Activated CD8-positive, alpha-beta T cell treated with anti-CD3 and anti-CD28 coated beads for 36 hours (primary cell): ENCODE measurements around the gene TTC9B. TPM values are rescaled to one million over a fixed set of nuclear protein-coding genes. Genes with fewer than 3 reads are reported as not detected.

ENCODE experiments used
- ATAC-seq: fragments of 200-7000 bp; cut with Tn5 transposase; one replicate; pipeline ENCODE4 v1.10.0; 2021; ENCODE audit warnings: mild to moderate bottlenecking, moderate library complexity
- CTCF ChIA-PET: fragments of 350-600 bp; sonication (Branson Sonifier 250); formaldehyde crosslinking; loops from one replicate; lab custom pipeline; 2021; ENCODE audit warnings: antibody characterized with exemption; lab: Charles Lee
- POLR2A ChIA-PET: fragments of 350-600 bp; sonication (Branson Sonifier 250); formaldehyde crosslinking; loops from one replicate; lab custom pipeline; 2021; ENCODE audit warnings: antibody characterized with exemption; lab: Charles Lee
- DNase-seq: peaks from one replicate; pipeline ENCODE4 v3.0.0-alpha.2; 2020
- H3K27ac Mint-ChIP-seq: one replicate; pipeline ENCODE4 v1.8.0; 2021; ENCODE audit warnings: mild to moderate bottlenecking, mixed read lengths
- H3K27me3 Mint-ChIP-seq: one replicate; pipeline ENCODE4 v1.8.0; 2021; ENCODE audit warnings: mixed read lengths
- H3K36me3 Mint-ChIP-seq: one replicate; pipeline ENCODE4 v1.8.0; 2021; ENCODE audit warnings: low read depth, mixed read lengths
- H3K4me1 Mint-ChIP-seq: one replicate; pipeline ENCODE4 v1.8.0; 2021; ENCODE audit warnings: low read depth, mixed read lengths
- H3K4me3 Mint-ChIP-seq: one replicate; pipeline ENCODE4 v1.8.0; 2021; ENCODE audit warnings: mild to moderate bottlenecking, moderate library complexity, mixed read lengths
- H3K9me3 Mint-ChIP-seq: one replicate; pipeline ENCODE4 v1.8.0; 2021; ENCODE audit warnings: mixed read lengths
- intact Hi-C: fragments of 100-400 bp; cut with micrococcal nuclease; formaldehyde crosslinking; loops from one replicate; pipeline ENCODE4 v1.10.0; 2022
- total RNA-seq, 2 experiments: library from RNA; stranded (reverse); gene quantifications; one replicate each; pipeline ENCODE4 v1.2.3, GENCODE V29; 2021
- TF ChIP-seq, protein P1 (sequence below): fragments of 200-600 bp; IDR thresholded peaks from one replicate; pipeline ENCODE4 v1.8.0; 2022; ENCODE audit warnings: antibody characterized with exemption, mild to moderate bottlenecking

The TTC9B gene
- total RNA-seq, 2 experiments from 2014 or later = not detected

DNA sequence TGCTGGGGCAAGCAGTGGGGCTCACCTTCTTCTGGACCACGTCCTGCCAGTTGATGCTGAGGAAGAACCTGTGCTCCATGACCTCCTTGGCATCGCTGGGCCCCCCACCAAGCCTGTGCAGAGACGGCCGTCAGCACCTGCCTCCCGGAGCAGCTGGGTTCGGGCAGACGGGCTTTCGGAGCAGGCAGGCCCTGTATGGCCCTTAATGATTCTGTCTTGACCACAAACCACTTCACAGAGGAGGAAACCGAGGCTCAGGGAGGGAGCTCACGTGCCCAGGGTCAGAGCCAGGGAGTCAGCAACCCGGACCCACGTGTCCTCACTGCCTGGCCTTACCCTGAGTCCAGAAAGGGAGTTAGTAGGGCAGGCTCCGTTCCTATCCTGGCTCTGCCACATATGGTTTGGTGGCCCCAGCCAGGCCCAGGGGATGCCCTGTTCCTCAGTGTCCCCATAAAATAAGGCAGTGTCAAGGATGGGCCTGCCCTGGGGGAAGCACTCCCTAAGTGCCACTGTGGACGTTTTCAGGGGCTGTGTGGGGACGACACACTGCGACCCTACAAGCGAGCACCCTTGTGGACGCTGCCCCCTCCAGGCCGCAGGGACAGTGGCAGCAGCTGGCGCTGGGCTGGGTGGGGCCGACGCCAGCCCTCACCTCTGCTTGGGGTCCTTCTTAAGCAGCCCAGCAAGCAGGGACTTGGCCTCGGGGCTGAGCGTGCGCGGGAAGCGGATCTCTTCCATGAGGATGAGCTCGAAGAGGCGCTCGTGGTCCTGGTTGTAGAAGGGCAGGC lies 17.2 kb upstream of the TTC9B start:
- ChIA-PET CTCF (no interaction called here), POLR2A (no interaction called here)
- no peaks in the 10 kb centered on the region for H3K27me3 Mint-ChIP-seq
- no peaks in the 10 kb centered on the region for H3K4me1 Mint-ChIP-seq
- no peaks in the 10 kb centered on the region for H3K9me3 Mint-ChIP-seq
- H3K27ac Mint-ChIP-seq = no peak overlapping the region
- peaks cover 18% of the 10 kb centered on the region for H3K36me3 Mint-ChIP-seq
- TF ChIP-seq, protein P1, sequence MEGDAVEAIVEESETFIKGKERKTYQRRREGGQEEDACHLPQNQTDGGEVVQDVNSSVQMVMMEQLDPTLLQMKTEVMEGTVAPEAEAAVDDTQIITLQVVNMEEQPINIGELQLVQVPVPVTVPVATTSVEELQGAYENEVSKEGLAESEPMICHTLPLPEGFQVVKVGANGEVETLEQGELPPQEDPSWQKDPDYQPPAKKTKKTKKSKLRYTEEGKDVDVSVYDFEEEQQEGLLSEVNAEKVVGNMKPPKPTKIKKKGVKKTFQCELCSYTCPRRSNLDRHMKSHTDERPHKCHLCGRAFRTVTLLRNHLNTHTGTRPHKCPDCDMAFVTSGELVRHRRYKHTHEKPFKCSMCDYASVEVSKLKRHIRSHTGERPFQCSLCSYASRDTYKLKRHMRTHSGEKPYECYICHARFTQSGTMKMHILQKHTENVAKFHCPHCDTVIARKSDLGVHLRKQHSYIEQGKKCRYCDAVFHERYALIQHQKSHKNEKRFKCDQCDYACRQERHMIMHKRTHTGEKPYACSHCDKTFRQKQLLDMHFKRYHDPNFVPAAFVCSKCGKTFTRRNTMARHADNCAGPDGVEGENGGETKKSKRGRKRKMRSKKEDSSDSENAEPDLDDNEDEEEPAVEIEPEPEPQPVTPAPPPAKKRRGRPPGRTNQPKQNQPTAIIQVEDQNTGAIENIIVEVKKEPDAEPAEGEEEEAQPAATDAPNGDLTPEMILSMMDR = peak; percentile 28
- intact Hi-C loops = no loop called here
- ATAC-seq (no peak), DNase-seq (no peak)
- no peak overlapping the region for H3K4me3 Mint-ChIP-seq

DNA sequence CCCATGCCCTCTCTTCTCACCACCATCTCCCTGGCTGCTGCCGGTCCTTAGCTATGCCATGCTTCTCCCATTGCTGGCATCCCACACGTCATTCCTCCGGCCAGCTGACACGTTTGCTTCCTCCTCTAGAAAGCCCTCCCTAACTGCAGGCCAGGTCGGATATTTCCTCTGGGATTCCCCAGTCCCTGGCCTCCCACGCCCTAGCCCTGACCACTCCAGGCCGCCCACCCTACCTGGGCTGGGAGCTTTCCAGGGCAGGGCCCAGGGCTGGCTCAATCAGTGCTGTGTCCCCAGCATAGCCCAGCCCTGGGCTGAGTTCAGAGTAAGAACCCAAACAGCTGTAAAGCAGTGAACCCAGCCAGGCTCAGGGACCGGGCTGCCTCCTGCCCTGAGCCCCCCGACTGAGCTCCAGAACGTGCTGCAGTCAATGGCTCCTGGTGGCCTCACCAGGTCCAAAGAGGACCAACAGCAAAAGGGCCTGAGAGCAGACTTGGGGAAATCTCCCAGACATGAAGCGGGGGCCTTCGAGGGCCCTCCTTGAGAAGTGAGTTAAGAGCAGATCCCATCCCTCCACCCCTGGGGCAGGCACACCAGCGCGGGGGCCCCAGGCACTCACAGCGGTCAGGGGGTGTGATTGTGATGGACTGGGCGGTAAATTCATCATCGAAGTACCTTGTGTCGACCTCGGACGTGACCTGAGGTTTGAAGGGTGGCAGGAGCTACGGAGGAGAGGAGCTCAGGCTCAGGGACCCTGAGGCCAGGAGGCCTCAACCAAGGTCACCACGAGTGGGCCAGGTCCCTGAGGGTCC lies 16.4 kb upstream of the TTC9B start:
- H3K27ac Mint-ChIP-seq = no peak overlapping the region
- peaks cover 8% of the 10 kb centered on the region for H3K4me1 Mint-ChIP-seq
- DNase-seq = no peak
- TF ChIP-seq, protein P1 = no peak
- ChIA-PET CTCF (no interaction called here), POLR2A (no interaction called here)
- ATAC-seq = no peak
- no peaks in the 10 kb centered on the region for H3K9me3 Mint-ChIP-seq
- peaks cover 18% of the 10 kb centered on the region for H3K36me3 Mint-ChIP-seq
- intact Hi-C loops = no loop called here
- no peaks in the 10 kb centered on the region for H3K27me3 Mint-ChIP-seq
- no peak overlapping the region for H3K4me3 Mint-ChIP-seq

DNA sequence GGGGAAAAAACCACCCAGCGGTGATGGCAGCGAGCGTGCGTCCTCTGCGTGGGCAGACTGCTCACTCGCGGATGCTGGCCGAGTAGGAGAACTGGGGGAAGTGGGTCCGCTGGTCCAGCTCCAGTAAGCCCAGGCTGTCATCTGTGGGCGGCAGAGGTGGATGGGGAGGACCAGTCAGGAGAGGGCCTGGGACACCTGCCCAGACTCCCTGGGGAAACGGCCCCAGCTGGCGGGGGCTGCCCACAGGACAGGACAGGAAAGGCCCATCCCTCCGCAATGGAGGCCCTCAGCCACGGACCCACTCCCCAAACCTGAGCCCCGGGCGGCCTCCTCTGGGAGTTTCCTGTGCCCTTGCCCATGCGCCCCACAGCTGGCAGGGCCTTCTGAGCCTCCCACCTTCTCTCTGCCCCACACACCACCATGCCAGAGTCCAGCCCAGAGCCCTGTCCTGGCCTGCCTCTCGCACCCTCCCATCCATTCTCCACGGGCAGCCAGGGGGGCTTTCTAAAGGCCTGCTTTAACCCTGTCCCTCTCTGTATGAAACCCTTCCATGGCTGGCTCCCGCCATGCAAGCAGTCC lies 15.7 kb upstream of the TTC9B start:
- ChIA-PET POLR2A (no interaction called here), CTCF (no interaction called here)
- peaks cover 15% of the 10 kb centered on the region for H3K4me1 Mint-ChIP-seq
- no peaks in the 10 kb centered on the region for H3K27me3 Mint-ChIP-seq
- H3K4me3 Mint-ChIP-seq = no peak overlapping the region
- DNase-seq (no peak), ATAC-seq (no peak)
- TF ChIP-seq, protein P1 = no peak
- intact Hi-C loops = no loop called here
- H3K27ac Mint-ChIP-seq = no peak overlapping the region
- peaks cover 14% of the 10 kb centered on the region for H3K36me3 Mint-ChIP-seq
- no peaks in the 10 kb centered on the region for H3K9me3 Mint-ChIP-seq

DNA sequence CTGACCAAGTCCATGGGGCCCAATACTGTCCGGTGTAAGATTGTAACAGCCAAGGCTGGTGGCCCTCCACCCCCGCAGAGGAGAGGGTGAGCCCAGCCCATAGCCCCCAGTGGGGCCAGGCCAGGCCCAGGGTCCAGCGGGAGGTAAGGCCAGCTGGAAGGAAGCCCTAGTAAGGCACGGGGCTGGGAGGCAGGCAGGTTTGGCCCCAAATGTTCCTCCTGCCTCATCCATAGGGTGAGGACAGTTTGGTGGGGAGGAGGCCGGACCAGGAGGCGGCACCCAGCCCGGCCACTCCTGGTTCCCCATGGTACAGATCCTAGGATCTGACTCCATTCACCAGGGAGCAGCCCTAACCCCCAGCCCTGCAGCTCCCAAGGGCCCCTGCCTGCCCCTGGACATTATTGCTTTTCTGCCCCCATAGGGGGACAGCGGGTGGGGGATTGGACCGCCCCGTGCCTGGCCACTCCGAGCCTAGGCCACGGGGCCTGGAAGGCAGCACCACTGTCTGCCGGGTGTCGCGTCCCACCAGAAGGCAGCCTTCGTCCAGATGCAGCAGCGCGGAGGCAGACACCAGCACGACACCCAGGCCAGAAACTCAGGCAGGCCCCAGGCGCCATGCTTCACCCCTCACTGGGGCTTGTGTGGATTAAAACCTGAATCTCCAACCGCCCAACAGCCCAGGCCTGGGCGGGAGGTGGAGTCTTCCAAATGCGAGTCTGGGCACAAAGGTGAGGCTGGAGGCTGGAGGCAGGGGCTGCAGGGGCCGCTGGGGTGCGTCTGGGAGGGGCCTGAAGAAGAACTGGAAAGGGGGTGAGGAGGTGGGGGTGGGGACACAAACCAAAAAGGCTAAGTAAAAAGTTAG lies 15.0 kb upstream of the TTC9B start:
- no peak overlapping the region for H3K4me3 Mint-ChIP-seq
- H3K27me3 Mint-ChIP-seq = no peaks in the 10 kb centered on the region
- CTCF ChIA-PET = no interaction called here
- H3K9me3 Mint-ChIP-seq = no peaks in the 10 kb centered on the region
- intact Hi-C loops = no loop called here
- H3K27ac Mint-ChIP-seq = no peak overlapping the region
- ATAC-seq = no peak
- TF ChIP-seq, protein P1 = no peak
- H3K4me1 Mint-ChIP-seq = peaks cover 17% of the 10 kb centered on the region
- no peak for DNase-seq
- H3K36me3 Mint-ChIP-seq = peaks cover 12% of the 10 kb centered on the region
- POLR2A ChIA-PET = no interaction called here
